Colonic mucosa (tissue), 4 donors: ENCODE results near the gene GSK3B. TPM values are rescaled to one million over a fixed set of nuclear protein-coding genes. Genes with fewer than 3 reads are reported as not detected.
"Not testable (repeated sequence)": the region's sequence is repeated elsewhere in the genome, so short reads cannot be mapped to it uniquely, and the experiment has no call there.

Experiments
- DNase-seq: peaks from one replicate; pipeline ENCODE4 v3.0.0-alpha.2; 2020
- H3K27ac ChIP-seq: fragments of 200-600 bp; one replicate; pipeline ENCODE4 v1.8.0; 2021
- H3K27me3 ChIP-seq: fragments of 200-600 bp; one replicate; pipeline ENCODE4 v1.8.0; 2021
- H3K36me3 ChIP-seq: fragments of 200-600 bp; one replicate; pipeline ENCODE4 v1.8.0; 2021
- H3K4me1 ChIP-seq: fragments of 200-600 bp; one replicate; pipeline ENCODE4 v1.8.0; 2021; ENCODE audit warnings: mild to moderate bottlenecking
- H3K4me3 ChIP-seq: fragments of 200-600 bp; one replicate; pipeline ENCODE4 v1.8.0; 2021
- H3K9ac ChIP-seq, 2 donors: one replicate each; pipeline ENCODE4 v1.7.0; 2013; ENCODE audit warnings: control low read depth in 2 of 2, low read depth in 2 of 2, low read length in 2 of 2
- H3K9me3 ChIP-seq: fragments of 200-600 bp; one replicate; pipeline ENCODE4 v1.8.0; 2021
- intact Hi-C: fragments of 100-400 bp; cut with DNase I; formaldehyde crosslinking; loops from one replicate; pipeline ENCODE4 v1.14.1; 2022
- total RNA-seq, 2 donors: library from RNA; stranded (reverse); fragmentation: NEBNext Ultra II Directional in 1 of 2; extraction: Animal tissue kit (Norgen Biotek cat#: 25700) in 1 of 2; gene quantifications; one replicate each; pipeline ENCODE4 v1.2.1, GENCODE V29; 2021
- TF ChIP-seq, protein P1 (sequence below): fragments of 200-600 bp; IDR thresholded peaks from one replicate; pipeline ENCODE4 v1.8.0; 2022; ENCODE audit warnings: antibody characterized with exemption, mild to moderate bottlenecking
- donor health status: healthy.
- donor health status: DM: no; HTN: no; CAD: no.
- donor health status: DM: no; HTN: no; CAD: no.

The GSK3B gene
- total RNA-seq, 2 donors from 2014 or later, result 34.4 to 43.6 TPM

DNA sequence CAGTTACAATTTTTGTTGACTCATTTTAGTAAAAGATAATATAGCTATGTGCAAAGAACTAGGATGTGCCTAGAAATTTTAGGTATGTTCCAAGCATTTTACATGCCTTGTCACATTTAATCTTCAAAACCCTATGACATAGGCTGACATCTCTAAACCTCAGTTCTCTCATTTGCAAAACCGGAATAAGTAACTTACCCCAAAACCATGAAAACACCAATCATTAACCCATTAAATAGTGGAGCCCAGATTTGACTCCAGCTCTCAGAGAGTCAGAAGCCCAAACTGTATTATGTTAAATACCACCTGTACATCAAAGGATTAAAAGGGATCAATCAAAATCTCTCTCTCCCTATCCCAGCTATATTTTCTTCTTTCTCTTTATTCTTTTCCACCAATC lies 36.6 kb downstream of the GSK3B start:
- TF ChIP-seq, protein P1, sequence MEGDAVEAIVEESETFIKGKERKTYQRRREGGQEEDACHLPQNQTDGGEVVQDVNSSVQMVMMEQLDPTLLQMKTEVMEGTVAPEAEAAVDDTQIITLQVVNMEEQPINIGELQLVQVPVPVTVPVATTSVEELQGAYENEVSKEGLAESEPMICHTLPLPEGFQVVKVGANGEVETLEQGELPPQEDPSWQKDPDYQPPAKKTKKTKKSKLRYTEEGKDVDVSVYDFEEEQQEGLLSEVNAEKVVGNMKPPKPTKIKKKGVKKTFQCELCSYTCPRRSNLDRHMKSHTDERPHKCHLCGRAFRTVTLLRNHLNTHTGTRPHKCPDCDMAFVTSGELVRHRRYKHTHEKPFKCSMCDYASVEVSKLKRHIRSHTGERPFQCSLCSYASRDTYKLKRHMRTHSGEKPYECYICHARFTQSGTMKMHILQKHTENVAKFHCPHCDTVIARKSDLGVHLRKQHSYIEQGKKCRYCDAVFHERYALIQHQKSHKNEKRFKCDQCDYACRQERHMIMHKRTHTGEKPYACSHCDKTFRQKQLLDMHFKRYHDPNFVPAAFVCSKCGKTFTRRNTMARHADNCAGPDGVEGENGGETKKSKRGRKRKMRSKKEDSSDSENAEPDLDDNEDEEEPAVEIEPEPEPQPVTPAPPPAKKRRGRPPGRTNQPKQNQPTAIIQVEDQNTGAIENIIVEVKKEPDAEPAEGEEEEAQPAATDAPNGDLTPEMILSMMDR, result no peak
- Histone ChIP-seq H3K27ac (no peak overlapping the region), H3K36me3 (no peaks in the 10 kb centered on the region), H3K9me3 (no peaks in the 10 kb centered on the region), H3K9ac (no peak overlapping the region), H3K4me3 (no peak overlapping the region), H3K27me3 (no peaks in the 10 kb centered on the region), H3K4me1 (no peaks in the 10 kb centered on the region)
- no peak for DNase-seq
- intact Hi-C loops, result no loop called here

DNA sequence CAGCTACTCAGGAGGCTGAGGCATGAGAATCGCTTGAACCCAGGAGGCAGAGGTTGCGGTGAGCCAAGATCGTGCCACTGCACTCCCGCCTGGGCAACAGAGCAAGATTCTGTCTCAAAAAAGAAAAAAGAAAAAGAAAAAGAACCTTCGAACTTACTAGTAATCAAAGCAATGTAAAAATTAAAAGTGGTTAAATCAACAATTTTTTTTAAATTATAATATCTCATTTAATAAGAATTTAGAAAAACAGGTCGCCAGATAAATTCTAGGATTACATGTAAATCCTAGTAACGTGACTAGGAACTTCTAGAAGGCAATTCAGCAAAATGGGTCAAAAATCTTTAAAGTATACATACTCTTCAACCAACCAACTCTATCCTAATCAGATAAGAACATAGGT lies 37.2 kb downstream of the GSK3B start:
- Histone ChIP-seq H3K9me3 (no peaks in the 10 kb centered on the region), H3K36me3 (no peaks in the 10 kb centered on the region), H3K27ac (no peak overlapping the region), H3K9ac (no peak overlapping the region), H3K4me1 (no peaks in the 10 kb centered on the region), H3K27me3 (no peaks in the 10 kb centered on the region), H3K4me3 (no peak overlapping the region)
- TF ChIP-seq, protein P1, result no peak
- DNase-seq, result no peak
- intact Hi-C loops, result no loop called here

DNA sequence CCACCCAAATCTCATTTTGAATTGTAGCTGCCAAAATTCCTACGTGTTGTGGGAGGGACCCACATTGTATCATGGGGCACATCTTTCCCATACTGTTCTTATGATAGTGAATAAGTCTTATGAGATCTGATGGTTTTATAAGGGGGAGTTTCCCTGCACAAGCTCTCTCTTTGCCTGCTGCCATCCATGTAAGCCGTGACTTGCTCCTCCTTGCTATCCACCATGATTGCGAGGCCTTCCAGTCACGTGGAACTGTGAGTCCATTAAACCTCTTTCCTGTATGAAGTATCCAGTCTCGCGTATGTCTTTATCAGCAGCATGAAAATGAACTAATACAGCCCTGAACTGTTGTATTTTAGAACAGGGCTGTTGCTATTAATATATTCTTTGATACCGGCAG lies 40.6 kb downstream of the GSK3B start:
- H3K9ac ChIP-seq, H3K27me3 ChIP-seq, DNase-seq, H3K4me3 ChIP-seq, H3K27ac ChIP-seq, H3K36me3 ChIP-seq, H3K4me1 ChIP-seq, intact Hi-C loops, H3K9me3 ChIP-seq: not testable (repeated sequence)

DNA sequence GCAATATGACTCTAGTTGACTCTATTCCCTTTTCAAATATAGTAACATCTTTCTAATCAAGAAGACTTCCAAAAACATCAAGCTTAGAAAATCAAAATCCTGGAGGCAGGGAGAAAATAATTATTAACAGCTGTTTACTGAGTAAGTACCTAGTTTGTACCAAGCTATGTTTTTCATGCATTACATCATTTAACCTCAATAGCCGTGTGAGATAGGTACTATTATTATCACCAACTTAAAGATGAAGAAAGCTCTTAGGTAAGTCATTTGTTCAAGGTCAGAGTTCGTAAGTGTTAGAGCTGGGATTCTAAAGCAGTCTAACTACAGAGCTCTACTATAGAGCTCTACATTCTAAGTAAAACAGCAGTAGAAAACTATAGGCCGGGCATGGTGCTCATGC lies 41.6 kb downstream of the GSK3B start:
- H3K4me1 ChIP-seq, result peaks cover 4% of the 10 kb centered on the region

DNA sequence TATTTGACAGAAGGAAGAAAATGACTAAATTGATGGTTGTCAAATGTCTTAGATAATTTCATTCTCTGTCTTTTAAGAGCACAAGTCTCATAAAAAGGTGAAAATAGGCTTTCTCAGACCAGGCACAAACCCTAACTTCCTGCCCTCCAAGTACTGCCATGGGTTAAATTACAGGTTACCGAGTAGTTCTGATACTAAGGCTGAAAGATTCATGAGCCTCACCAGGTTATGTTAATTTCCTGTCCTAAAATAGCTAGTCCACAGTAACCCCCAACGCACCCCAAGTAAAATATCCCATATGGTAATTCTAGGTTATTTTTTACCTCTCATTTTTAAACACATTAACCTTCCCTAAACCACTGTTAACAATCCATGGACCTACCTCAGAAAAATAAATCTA lies 42.0 kb downstream of the GSK3B start:
- Histone ChIP-seq H3K36me3 (no peaks in the 10 kb centered on the region), H3K4me3 (no peak overlapping the region), H3K27ac (no peak overlapping the region), H3K27me3 (no peaks in the 10 kb centered on the region), H3K9me3 (no peaks in the 10 kb centered on the region), H3K9ac (no peak overlapping the region), H3K4me1 (peaks cover 4% of the 10 kb centered on the region)
- intact Hi-C loops, result no loop called here
- TF ChIP-seq, protein P1, result no peak
- DNase-seq, result no peak

More for the DNA sequence above, 41.6 kb downstream of the GSK3B start:
- no peaks in the 10 kb centered on the region for H3K36me3 ChIP-seq
- H3K4me3 ChIP-seq, result no peak overlapping the region
- no peaks in the 10 kb centered on the region for H3K27me3 ChIP-seq
- intact Hi-C loops, result no loop called here
- DNase-seq, result no peak
- H3K9me3 ChIP-seq, result no peaks in the 10 kb centered on the region
- no peak overlapping the region for H3K9ac ChIP-seq
- TF ChIP-seq, protein P1, result no peak
- H3K27ac ChIP-seq, result no peak overlapping the region

DNA sequence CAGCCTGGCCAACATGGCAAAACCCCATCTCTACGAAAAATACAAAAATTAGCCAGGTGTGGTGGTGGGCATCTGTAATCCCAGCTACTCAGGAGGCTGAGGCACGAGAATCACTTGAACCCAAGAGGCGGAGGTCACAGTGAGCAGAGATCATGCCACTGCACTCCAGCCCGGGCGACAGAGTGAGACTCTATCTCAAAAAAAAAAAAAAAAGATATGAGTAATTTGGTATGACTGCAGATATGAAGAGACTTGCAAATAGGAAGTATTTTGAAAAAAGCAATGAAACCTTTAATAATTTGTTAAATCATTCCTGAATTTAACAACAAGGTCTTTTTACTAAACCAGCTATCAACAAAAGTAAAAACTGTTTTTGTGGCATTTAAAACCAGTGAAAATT lies 42.7 kb downstream of the GSK3B start:
- H3K27ac ChIP-seq, H3K9ac ChIP-seq, intact Hi-C loops, H3K27me3 ChIP-seq, H3K9me3 ChIP-seq, H3K36me3 ChIP-seq, H3K4me1 ChIP-seq, H3K4me3 ChIP-seq, DNase-seq: not testable (repeated sequence)
